ENCODE results near the gene HOXB4. TPM values are rescaled to one million over a fixed set of nuclear protein-coding genes. Genes with fewer than 3 reads are reported as not detected.

The HOXB4 gene
- total and polyA plus RNA-seq, 2 donors from 2014 or later, result 4.4 to 22.6 TPM

- Histone ChIP-seq H3K9ac (ENCODE audit: low read length in 3 of 3) (peak overlapping the region; percentile 4 to 31 (median 8)), H3K9me3 (ENCODE audit: control insufficient read depth in 2 of 3, insufficient read depth in 1 of 3, low read length in 3 of 3) (no peaks in the 10 kb centered on the region), H3K36me3 (ENCODE audit: control insufficient read depth in 2 of 3, insufficient read depth in 3 of 3, low read length in 3 of 3) (peaks cover 2 to 8% (median 5%) of the 10 kb centered on the region in 3 donors), H3K4me1 (ENCODE audit: control insufficient read depth in 2 of 3, insufficient read depth in 2 of 3, low read depth in 1 of 3, low read length in 3 of 3) (peaks cover 41 to 65% (median 59%) of the 10 kb centered on the region in 3 donors), H3K27me3 (ENCODE audit: control insufficient read depth, insufficient read depth, low read length) (no peaks in the 10 kb centered on the region), H3K4me3 (ENCODE audit: low read length in 3 of 3) (peak overlapping the region in 2 of 3 donors; percentile 9 to 28), H3K27ac (ENCODE audit: low read depth in 2 of 2, low read length in 2 of 2) (peak overlapping the region; percentile 39 to 58)
- no peak for FAIRE-seq
- TF ChIP-seq, protein P1, sequence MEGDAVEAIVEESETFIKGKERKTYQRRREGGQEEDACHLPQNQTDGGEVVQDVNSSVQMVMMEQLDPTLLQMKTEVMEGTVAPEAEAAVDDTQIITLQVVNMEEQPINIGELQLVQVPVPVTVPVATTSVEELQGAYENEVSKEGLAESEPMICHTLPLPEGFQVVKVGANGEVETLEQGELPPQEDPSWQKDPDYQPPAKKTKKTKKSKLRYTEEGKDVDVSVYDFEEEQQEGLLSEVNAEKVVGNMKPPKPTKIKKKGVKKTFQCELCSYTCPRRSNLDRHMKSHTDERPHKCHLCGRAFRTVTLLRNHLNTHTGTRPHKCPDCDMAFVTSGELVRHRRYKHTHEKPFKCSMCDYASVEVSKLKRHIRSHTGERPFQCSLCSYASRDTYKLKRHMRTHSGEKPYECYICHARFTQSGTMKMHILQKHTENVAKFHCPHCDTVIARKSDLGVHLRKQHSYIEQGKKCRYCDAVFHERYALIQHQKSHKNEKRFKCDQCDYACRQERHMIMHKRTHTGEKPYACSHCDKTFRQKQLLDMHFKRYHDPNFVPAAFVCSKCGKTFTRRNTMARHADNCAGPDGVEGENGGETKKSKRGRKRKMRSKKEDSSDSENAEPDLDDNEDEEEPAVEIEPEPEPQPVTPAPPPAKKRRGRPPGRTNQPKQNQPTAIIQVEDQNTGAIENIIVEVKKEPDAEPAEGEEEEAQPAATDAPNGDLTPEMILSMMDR (IDR thresholded peaks at IDR 0.05; ENCODE audit: borderline replicate concordance, extremely low read depth, insufficient read depth), result no peak
- DNase-seq, result peak in 4 of 5 donors; percentile 84 to 95 (median 90)
- intact Hi-C loops (cut with DNase I), result no loop called here
Measured at GRCh38 chr17:48563385-48563838, 14.7 kb downstream of the HOXB4 start.

- Histone ChIP-seq H3K4me3 (ENCODE audit: low read length in 3 of 3) (peak overlapping the region in 1 of 3 donors; percentile 9), H3K27me3 (ENCODE audit: control insufficient read depth, insufficient read depth, low read length) (no peaks in the 10 kb centered on the region), H3K27ac (ENCODE audit: low read depth in 2 of 2, low read length in 2 of 2) (peak overlapping the region; percentile 39 to 58), H3K36me3 (ENCODE audit: control insufficient read depth in 2 of 3, insufficient read depth in 3 of 3, low read length in 3 of 3) (peaks cover 2 to 8% (median 5%) of the 10 kb centered on the region in 3 donors), H3K4me1 (ENCODE audit: control insufficient read depth in 2 of 3, insufficient read depth in 2 of 3, low read depth in 1 of 3, low read length in 3 of 3) (peaks cover 41 to 67% (median 61%) of the 10 kb centered on the region in 3 donors), H3K9ac (ENCODE audit: low read length in 3 of 3) (peak overlapping the region in 2 of 3 donors; percentile 4 to 31), H3K9me3 (ENCODE audit: control insufficient read depth in 2 of 3, insufficient read depth in 1 of 3, low read length in 3 of 3) (no peaks in the 10 kb centered on the region)
- DNase-seq (no peak), FAIRE-seq (no peak)
- intact Hi-C loops (cut with DNase I), result no loop called here
- TF ChIP-seq, protein P1 (IDR thresholded peaks at IDR 0.05; ENCODE audit: borderline replicate concordance, extremely low read depth, insufficient read depth), result no peak
Measured at GRCh38 chr17:48562934-48563333, 15.2 kb downstream of the HOXB4 start.

DNA sequence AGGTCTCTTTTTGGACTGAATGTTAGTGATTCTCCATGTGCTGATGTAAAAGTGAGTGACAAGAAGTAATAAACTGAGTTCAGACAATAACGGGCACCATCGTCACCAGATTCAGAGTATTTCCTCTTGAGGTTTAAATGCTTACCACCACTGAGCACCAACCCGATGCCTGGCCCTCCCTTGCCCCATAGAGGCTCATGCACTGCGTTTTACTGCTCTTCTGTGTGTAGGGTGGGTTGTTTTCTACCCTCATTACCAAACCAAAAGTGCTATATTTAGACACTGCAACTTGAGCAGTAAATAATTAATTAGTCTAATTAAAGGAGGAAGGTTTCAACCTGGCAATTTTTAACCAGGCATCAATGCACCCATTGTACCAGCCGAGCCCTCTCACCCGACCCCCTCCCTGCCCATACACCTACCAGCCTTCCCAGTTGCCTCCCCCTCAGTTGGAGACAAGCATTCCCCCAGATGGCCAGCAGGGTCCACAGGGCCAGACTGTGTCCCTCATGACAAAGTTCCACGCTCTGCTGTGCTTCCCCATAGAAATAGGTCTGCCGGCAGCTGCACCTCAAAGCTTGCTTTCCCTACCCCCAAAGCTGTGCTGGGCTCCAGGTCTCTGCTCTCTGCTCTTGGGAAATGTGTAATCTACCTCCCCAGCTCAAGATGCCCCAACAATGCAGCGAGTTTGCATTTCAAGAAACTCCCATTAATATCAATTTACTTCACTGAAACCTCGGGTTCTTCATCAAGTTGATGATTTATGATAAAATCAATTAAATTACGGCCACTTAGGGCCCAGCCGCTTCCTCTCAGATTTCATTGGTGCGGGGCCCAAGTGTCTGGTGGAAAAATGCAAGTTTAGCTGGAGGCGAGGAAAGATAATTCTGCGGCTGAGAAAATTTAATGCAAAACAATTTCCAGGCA is 16.0 kb downstream of the HOXB4 start:
- intact Hi-C loops (cut with DNase I), result no loop called here
- FAIRE-seq, result no peak
- DNase-seq, result peak; percentile 92 to 93 (median 93)
- Histone ChIP-seq H3K27me3 (ENCODE audit: control insufficient read depth, insufficient read depth, low read length) (no peaks in the 10 kb centered on the region), H3K4me1 (ENCODE audit: control insufficient read depth in 2 of 3, insufficient read depth in 2 of 3, low read depth in 1 of 3, low read length in 3 of 3) (peaks cover 40 to 66% (median 59%) of the 10 kb centered on the region in 3 donors), H3K36me3 (ENCODE audit: control insufficient read depth in 2 of 3, insufficient read depth in 3 of 3, low read length in 3 of 3) (peaks cover 2 to 8% (median 5%) of the 10 kb centered on the region in 3 donors), H3K27ac (ENCODE audit: low read depth in 2 of 2, low read length in 2 of 2) (peak overlapping the region; percentile 72 to 79), H3K9ac (ENCODE audit: low read length in 3 of 3) (peak overlapping the region in 1 of 3 donors; percentile 63), H3K4me3 (ENCODE audit: low read length in 3 of 3) (peak overlapping the region in 2 of 3 donors; percentile 19 to 24), H3K9me3 (ENCODE audit: control insufficient read depth in 2 of 3, insufficient read depth in 1 of 3, low read length in 3 of 3) (no peaks in the 10 kb centered on the region)
- TF ChIP-seq, protein P1 (IDR thresholded peaks at IDR 0.05; ENCODE audit: borderline replicate concordance, extremely low read depth, insufficient read depth), result peak; percentile 20
